ENCODE results near the gene ZCCHC17. TPM values are rescaled to one million over a fixed set of nuclear protein-coding genes. Genes with fewer than 3 reads are reported as not detected.

ZCCHC17 gene
- total and polyA plus RNA-seq, 2 donors (not counting 3 experiments of a cell fraction or from before 2014, with no cell fraction given): 32.0 to 41.4 TPM

- Histone ChIP-seq H3K9ac (replicated peaks; ENCODE audit: extremely low read depth, insufficient read depth, low read length) (no peak overlapping the region), H3K36me3 (ENCODE audit: control insufficient read depth in 2 of 2, extremely low read depth in 1 of 2, insufficient read depth in 2 of 2, low read length in 2 of 2) (no peaks in the 10 kb centered on the region), H3K9me3 (replicated peaks; ENCODE audit: control insufficient read depth, insufficient read depth, low read length) (no peaks in the 10 kb centered on the region), H3K27ac (ENCODE audit: insufficient read depth, low read depth, low read length) (no peak overlapping the region), H3K4me2 (ENCODE audit: insufficient read depth, low read length) (peak overlapping the region; percentile 69), H3K4me1 (ENCODE audit: control insufficient read depth, extremely low read depth, insufficient read depth, low read length) (peaks cover 5% of the 10 kb centered on the region), H3K4me3 (replicated peaks in 1 of 3; ENCODE audit: insufficient read depth in 1 of 3, low read depth in 1 of 3, low read length in 3 of 3) (no peak overlapping the region), H3K9me1 (replicated peaks; ENCODE audit: control insufficient read depth, extremely low read depth, insufficient read depth, low read length) (no peaks in the 10 kb centered on the region), H4K20me1 (replicated peaks; ENCODE audit: control insufficient read depth, extremely low read depth, insufficient read depth, low read length) (no peaks in the 10 kb centered on the region), H3K27me3 (ENCODE audit: control insufficient read depth in 2 of 2, insufficient read depth in 2 of 2, low read length in 2 of 2) (no peaks in the 10 kb centered on the region), H3K79me2 (ENCODE audit: control insufficient read depth, insufficient read depth, low read length) (no peaks in the 10 kb centered on the region), H2AFZ (ENCODE audit: low read depth, low read length) (peak overlapping the region; percentile 91)
- peak; percentile 71 for DNase-seq (ENCODE audit: low read depth, low spot score)
- TF ChIP-seq, protein P1, sequence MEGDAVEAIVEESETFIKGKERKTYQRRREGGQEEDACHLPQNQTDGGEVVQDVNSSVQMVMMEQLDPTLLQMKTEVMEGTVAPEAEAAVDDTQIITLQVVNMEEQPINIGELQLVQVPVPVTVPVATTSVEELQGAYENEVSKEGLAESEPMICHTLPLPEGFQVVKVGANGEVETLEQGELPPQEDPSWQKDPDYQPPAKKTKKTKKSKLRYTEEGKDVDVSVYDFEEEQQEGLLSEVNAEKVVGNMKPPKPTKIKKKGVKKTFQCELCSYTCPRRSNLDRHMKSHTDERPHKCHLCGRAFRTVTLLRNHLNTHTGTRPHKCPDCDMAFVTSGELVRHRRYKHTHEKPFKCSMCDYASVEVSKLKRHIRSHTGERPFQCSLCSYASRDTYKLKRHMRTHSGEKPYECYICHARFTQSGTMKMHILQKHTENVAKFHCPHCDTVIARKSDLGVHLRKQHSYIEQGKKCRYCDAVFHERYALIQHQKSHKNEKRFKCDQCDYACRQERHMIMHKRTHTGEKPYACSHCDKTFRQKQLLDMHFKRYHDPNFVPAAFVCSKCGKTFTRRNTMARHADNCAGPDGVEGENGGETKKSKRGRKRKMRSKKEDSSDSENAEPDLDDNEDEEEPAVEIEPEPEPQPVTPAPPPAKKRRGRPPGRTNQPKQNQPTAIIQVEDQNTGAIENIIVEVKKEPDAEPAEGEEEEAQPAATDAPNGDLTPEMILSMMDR (IDR thresholded peaks at IDR 0.05; ENCODE audit: extremely low read depth in 1 of 2, insufficient read depth in 1 of 2, low read depth in 1 of 2, low read length in 2 of 2): peak; percentile 90 to 96
- no peak for TF ChIP-seq EZH2 (IDR thresholded peaks at IDR 0.05; ENCODE audit: borderline replicate concordance, low read depth, low read length, severe bottlenecking)
- no peak for TF ChIP-seq GATA2 (IDR thresholded peaks at IDR 0.05; ENCODE audit: insufficient read depth, insufficient read length, low read depth, low read length)
- no peak for TF ChIP-seq POLR2AphosphoS5 (IDR thresholded peaks at IDR 0.05; ENCODE audit: insufficient read depth, low read depth, low read length)
- POLR2A ChIA-PET: no interaction called here
- CTCF ChIA-PET: interaction anchor here (0.7 to 13.9 kb wide), 26 partner anchors 8 to 394 kb away, joined by 3 to 236 read pairs (median 4); partner anchors contain the start of genes FABP3, SERINC2, SNRNP40 and ZCCHC17
- dilution Hi-C loops (cut with MboI; ENCODE audit: extremely low pct_ligation_motif_present, low sequenced_read_pairs): no loop called here
- BruUV-seq (replicated peaks): no TSS peak
- intact Hi-C loops (cut with micrococcal nuclease): loop anchor here (1.0 to 10.0 kb wide), 5 partner anchors 28 to 390 kb away; partner anchors contain the start of gene HCRTR1
- FAIRE-seq: peak; percentile 91
Measured at GRCh38 chr1:31394584-31395193, 97.9 kb downstream of the ZCCHC17 start.

Measured in endothelial cell of umbilical vein (primary cell).